ENCODE measurements around the gene EPS8L1.
"Not testable (repeated sequence)": the region's sequence is repeated elsewhere in the genome, so short reads cannot be mapped to it uniquely, and the experiment has no call there.

EPS8L1 gene

DNA sequence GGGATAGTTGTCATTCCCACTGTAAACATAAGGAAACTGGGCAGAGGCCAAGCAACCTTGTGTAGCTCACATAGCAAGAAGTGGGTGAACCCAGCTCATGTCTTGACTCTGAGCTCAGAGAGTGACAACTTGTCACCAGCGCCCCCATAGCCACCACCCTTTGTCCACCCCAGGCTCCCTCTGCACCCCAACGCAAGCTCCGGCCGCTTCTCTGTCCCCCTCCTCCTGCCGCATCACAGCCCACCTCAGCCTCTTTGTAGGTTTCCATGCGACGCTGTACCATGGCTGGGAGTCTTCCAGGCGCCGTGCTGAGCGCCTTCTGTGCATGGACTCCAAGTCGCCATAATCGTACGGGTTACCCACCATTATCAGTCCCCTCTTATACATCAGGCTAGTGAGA lies 40.9 kb upstream of the EPS8L1 start:
- H3K9me3 ChIP-seq (ENCODE audit: insufficient read depth, low read depth, low read length), result no peaks in the 10 kb centered on the region
- H2AFZ ChIP-seq (ENCODE audit: low read length), result no peak overlapping the region
- H3K9me2 ChIP-seq (replicated peaks; ENCODE audit: low read depth, low read length), result no peaks in the 10 kb centered on the region
- no peak overlapping the region for H3K4me3 ChIP-seq (ENCODE audit: low read length, poor library complexity, severe bottlenecking)
- H3K4me1 ChIP-seq (ENCODE audit: insufficient read depth, low read length, poor library complexity, severe bottlenecking), result no peaks in the 10 kb centered on the region
- H3K36me3 ChIP-seq (ENCODE audit: insufficient read depth, low read length), result no peaks in the 10 kb centered on the region
- H3K27me3 ChIP-seq (ENCODE audit: insufficient read depth, low read length, poor library complexity, severe bottlenecking), result no peaks in the 10 kb centered on the region
- TF ChIP-seq, protein P1, sequence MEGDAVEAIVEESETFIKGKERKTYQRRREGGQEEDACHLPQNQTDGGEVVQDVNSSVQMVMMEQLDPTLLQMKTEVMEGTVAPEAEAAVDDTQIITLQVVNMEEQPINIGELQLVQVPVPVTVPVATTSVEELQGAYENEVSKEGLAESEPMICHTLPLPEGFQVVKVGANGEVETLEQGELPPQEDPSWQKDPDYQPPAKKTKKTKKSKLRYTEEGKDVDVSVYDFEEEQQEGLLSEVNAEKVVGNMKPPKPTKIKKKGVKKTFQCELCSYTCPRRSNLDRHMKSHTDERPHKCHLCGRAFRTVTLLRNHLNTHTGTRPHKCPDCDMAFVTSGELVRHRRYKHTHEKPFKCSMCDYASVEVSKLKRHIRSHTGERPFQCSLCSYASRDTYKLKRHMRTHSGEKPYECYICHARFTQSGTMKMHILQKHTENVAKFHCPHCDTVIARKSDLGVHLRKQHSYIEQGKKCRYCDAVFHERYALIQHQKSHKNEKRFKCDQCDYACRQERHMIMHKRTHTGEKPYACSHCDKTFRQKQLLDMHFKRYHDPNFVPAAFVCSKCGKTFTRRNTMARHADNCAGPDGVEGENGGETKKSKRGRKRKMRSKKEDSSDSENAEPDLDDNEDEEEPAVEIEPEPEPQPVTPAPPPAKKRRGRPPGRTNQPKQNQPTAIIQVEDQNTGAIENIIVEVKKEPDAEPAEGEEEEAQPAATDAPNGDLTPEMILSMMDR (conservative IDR thresholded peaks at IDR 0.05; ENCODE audit: low read length), result no peak
- no peak for TF ChIP-seq EZH2phosphoT487 (IDR thresholded peaks at IDR 0.05; ENCODE audit: borderline replicate concordance)
- H3K9ac ChIP-seq (ENCODE audit: low read depth, low read length, poor library complexity, severe bottlenecking), result no peak overlapping the region
- no peaks in the 10 kb centered on the region for H3K79me2 ChIP-seq (ENCODE audit: insufficient read depth, low read length)
- no peaks in the 10 kb centered on the region for H4K20me1 ChIP-seq (ENCODE audit: insufficient read depth, low read length, poor library complexity, severe bottlenecking)
- H3F3A ChIP-seq (ENCODE audit: low read depth), result no peaks in the 10 kb centered on the region
- no peak overlapping the region for H3K4me2 ChIP-seq (ENCODE audit: low read depth, low read length, poor library complexity, severe bottlenecking)

DNA sequence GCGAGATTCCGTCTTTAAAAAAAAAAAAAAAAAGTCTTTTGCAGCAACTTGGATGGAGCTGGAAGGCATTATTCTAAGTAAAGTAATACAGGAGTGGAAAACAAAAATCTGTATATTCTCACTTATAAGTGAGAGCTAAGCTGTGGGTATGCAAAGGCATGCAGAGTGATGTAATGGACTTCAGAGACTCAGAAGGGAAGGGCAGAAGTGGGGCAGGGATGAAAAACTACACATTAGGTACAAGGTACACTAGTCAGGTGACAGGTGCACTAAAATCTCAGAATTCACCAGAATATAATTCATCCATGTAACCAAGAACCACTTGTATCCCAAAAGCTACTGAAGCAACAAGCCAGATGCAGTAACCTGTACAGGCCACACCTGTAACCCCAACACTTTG lies 39.6 kb upstream of the EPS8L1 start:
- Histone ChIP-seq H4K20me1 (ENCODE audit: insufficient read depth, low read length, poor library complexity, severe bottlenecking) (no peaks in the 10 kb centered on the region), H3K9me2 (replicated peaks; ENCODE audit: low read depth, low read length) (no peaks in the 10 kb centered on the region), H3K79me2 (ENCODE audit: insufficient read depth, low read length) (no peaks in the 10 kb centered on the region), H3K9me3 (ENCODE audit: insufficient read depth, low read depth, low read length) (no peaks in the 10 kb centered on the region), H3K9ac (ENCODE audit: low read depth, low read length, poor library complexity, severe bottlenecking) (no peak overlapping the region), H3K4me2 (ENCODE audit: low read depth, low read length, poor library complexity, severe bottlenecking) (no peak overlapping the region), H3K4me3 (ENCODE audit: low read length, poor library complexity, severe bottlenecking) (no peak overlapping the region), H3K4me1 (ENCODE audit: insufficient read depth, low read length, poor library complexity, severe bottlenecking) (no peaks in the 10 kb centered on the region), H2AFZ (ENCODE audit: low read length) (no peak overlapping the region), H3F3A (ENCODE audit: low read depth) (no peaks in the 10 kb centered on the region), H3K27me3 (ENCODE audit: insufficient read depth, low read length, poor library complexity, severe bottlenecking) (no peaks in the 10 kb centered on the region), H3K36me3 (ENCODE audit: insufficient read depth, low read length) (no peaks in the 10 kb centered on the region)
- TF ChIP-seq EZH2phosphoT487 (IDR thresholded peaks at IDR 0.05; ENCODE audit: borderline replicate concordance), result no peak
- TF ChIP-seq, protein P1 (conservative IDR thresholded peaks at IDR 0.05; ENCODE audit: low read length), result no peak

DNA sequence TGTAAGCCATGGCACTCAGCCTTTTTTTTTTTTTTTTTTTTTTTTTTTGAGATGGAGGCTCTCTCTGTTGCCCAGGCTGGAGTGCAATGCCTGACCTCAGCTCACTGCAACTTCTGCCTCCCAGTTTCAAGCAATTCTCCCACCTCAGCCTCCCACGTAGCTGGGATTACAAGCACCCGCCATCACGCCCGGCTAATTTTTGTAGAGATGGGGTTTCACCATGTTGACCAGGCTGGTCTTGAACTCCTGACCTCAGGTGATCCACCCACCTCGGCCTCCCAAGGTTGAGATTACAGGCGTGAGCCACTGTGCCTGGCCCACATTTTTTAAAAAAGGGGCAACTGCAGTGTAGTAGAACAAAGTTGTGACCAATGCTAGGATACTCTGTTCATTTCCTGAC lies 38.1 kb upstream of the EPS8L1 start:
- not testable (repeated sequence) for H3K4me2 ChIP-seq (ENCODE audit: low read depth, low read length, poor library complexity, severe bottlenecking)

DNA sequence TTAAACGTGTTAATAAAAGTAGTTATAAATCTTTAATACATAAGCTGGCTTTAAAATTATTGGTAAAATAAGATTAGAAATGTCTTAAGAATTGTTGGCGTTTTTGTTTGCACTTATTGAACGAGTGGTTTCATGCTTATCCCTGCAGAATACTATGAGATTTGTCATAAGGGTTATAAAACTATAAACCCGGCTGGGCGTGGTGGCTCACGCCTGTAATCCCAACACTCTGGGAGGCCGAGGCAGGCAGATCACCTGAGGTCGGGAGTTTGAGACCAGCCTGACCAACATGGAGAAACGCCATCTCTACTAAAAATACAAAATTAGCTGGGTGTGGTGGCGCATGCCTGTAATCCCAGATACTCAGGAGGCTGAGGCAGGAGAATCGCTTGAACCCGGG lies 35.0 kb upstream of the EPS8L1 start:
- H3K9ac ChIP-seq (ENCODE audit: low read depth, low read length, poor library complexity, severe bottlenecking); H3K9me2 ChIP-seq (replicated peaks; ENCODE audit: low read depth, low read length); H3K4me3 ChIP-seq (ENCODE audit: low read length, poor library complexity, severe bottlenecking); H3K36me3 ChIP-seq (ENCODE audit: insufficient read depth, low read length); H4K20me1 ChIP-seq (ENCODE audit: insufficient read depth, low read length, poor library complexity, severe bottlenecking); H3K4me2 ChIP-seq (ENCODE audit: low read depth, low read length, poor library complexity, severe bottlenecking); H3F3A ChIP-seq (ENCODE audit: low read depth); H3K27me3 ChIP-seq (ENCODE audit: insufficient read depth, low read length, poor library complexity, severe bottlenecking); H3K79me2 ChIP-seq (ENCODE audit: insufficient read depth, low read length); H3K4me1 ChIP-seq (ENCODE audit: insufficient read depth, low read length, poor library complexity, severe bottlenecking); H3K9me3 ChIP-seq (ENCODE audit: insufficient read depth, low read depth, low read length); H2AFZ ChIP-seq (ENCODE audit: low read length): not testable (repeated sequence)

More for the DNA sequence above, 38.1 kb upstream of the EPS8L1 start:
- not testable (repeated sequence) for H4K20me1 ChIP-seq (ENCODE audit: insufficient read depth, low read length, poor library complexity, severe bottlenecking); H3K27me3 ChIP-seq (ENCODE audit: insufficient read depth, low read length, poor library complexity, severe bottlenecking); H3K36me3 ChIP-seq (ENCODE audit: insufficient read depth, low read length); H3K9me3 ChIP-seq (ENCODE audit: insufficient read depth, low read depth, low read length); H3K79me2 ChIP-seq (ENCODE audit: insufficient read depth, low read length); H3K4me3 ChIP-seq (ENCODE audit: low read length, poor library complexity, severe bottlenecking); H3F3A ChIP-seq (ENCODE audit: low read depth); H3K9me2 ChIP-seq (replicated peaks; ENCODE audit: low read depth, low read length); H3K4me1 ChIP-seq (ENCODE audit: insufficient read depth, low read length, poor library complexity, severe bottlenecking); H2AFZ ChIP-seq (ENCODE audit: low read length); H3K9ac ChIP-seq (ENCODE audit: low read depth, low read length, poor library complexity, severe bottlenecking)
